ENCODE measurements around the gene NR5A2.

Gene NR5A2

GRCh38 chr1:200062143-200062542 is 34.6 kb downstream of the NR5A2 start:
- no peak for DNase-seq

GRCh38 chr1:200072636-200073285 is 45.3 kb downstream of the NR5A2 start:
- DNase-seq: no peak

- no peak for DNase-seq
Observed at GRCh38 chr1:200073286-200073637, 45.8 kb downstream of the NR5A2 start.

- no peak for DNase-seq
Observed at GRCh38 chr1:200075522-200075921, 48.0 kb downstream of the NR5A2 start.

- DNase-seq: peak in 1 of 51 donors; percentile 1
Observed at GRCh38 chr1:200075938-200076546, 48.5 kb downstream of the NR5A2 start.

- DNase-seq: no peak
Observed at GRCh38 chr1:200079232-200079940, 51.9 kb downstream of the NR5A2 start.

GRCh38 chr1:200081151-200081968 is 53.9 kb downstream of the NR5A2 start:
- no peak for DNase-seq

GRCh38 chr1:200081969-200082245 is 54.4 kb downstream of the NR5A2 start:
- no peak for DNase-seq

- DNase-seq: no peak
Observed at GRCh38 chr1:200082329-200082728, 54.8 kb downstream of the NR5A2 start.

GRCh38 chr1:200090252-200091159 is 63.0 kb downstream of the NR5A2 start:
- DNase-seq: no peak

GRCh38 chr1:200095057-200095577 is 67.6 kb downstream of the NR5A2 start:
- DNase-seq: no peak

GRCh38 chr1:200096774-200097173 is 69.3 kb downstream of the NR5A2 start:
- no peak for DNase-seq

- DNase-seq: peak in 1 of 51 donors; percentile 1
Observed at GRCh38 chr1:200099040-200099439, 71.5 kb downstream of the NR5A2 start.

GRCh38 chr1:200103966-200104583 is 76.6 kb downstream of the NR5A2 start:
- no peak for DNase-seq

- no peak for DNase-seq
Observed at GRCh38 chr1:200107004-200107470, 79.5 kb downstream of the NR5A2 start.

- no peak for DNase-seq
Observed at GRCh38 chr1:200108659-200109058, 81.1 kb downstream of the NR5A2 start.

- DNase-seq: no peak
Observed at GRCh38 chr1:200112290-200112689, 84.8 kb downstream of the NR5A2 start.

- no peak for DNase-seq
Observed at GRCh38 chr1:200115532-200115931, 88.0 kb downstream of the NR5A2 start.

GRCh38 chr1:200116324-200116723 is 88.8 kb downstream of the NR5A2 start:
- DNase-seq: no peak

- DNase-seq: no peak
Observed at GRCh38 chr1:200118779-200119505, 91.4 kb downstream of the NR5A2 start.

All from hypothalamus (tissue), 51 donors.